HEK293 (cell line): ENCODE results near the gene ABCA3.
A peak's percentile ranks its signal among the peaks of the same experiment; 100 is the strongest.

ENCODE experiments used
- CTCF ChIA-PET: fragments of 350-600 bp; formaldehyde crosslinking; extraction: SDS; loops from one replicate; lab custom pipeline; 2021; ENCODE audit warnings: antibody characterized with exemption; lab: Yijun Ruan, JAX
- POLR2A ChIA-PET: fragments of 300-600 bp; formaldehyde crosslinking; extraction: SDS; loops from one replicate; lab custom pipeline; 2020; ENCODE audit warnings: antibody characterized with exemption, inconsistent platforms; lab: Yijun Ruan, JAX
- H3K27ac ChIP-seq: fragments of 200-500 bp; sonication (Bioruptor generic); 2 replicates; pipeline ENCODE4 v1.5.1; 2014; ENCODE audit warnings: low read depth, low read length, control low read depth, inconsistent platforms; ENCODE audit errors: extremely low read depth
- H3K36me3 ChIP-seq, 2 experiments: fragments of 200-500 bp in 1 of 2; sonication (Bioruptor generic) in 1 of 2; 1 replicate in 1 of 2; 2 replicates in 1 of 2; pipeline ENCODE4 v1.5.1; 2014 to 2017; ENCODE audit warnings: inconsistent platforms in 2 of 2, low read length in 2 of 2; ENCODE audit not compliant: control insufficient read depth in 2 of 2, insufficient read depth in 1 of 2
- H3K4me1 ChIP-seq: fragments of 200-500 bp; sonication (Bioruptor generic); 2 replicates; pipeline ENCODE4 v1.5.1; 2014; ENCODE audit warnings: mild to moderate bottlenecking, low read length, inconsistent platforms; ENCODE audit not compliant: control insufficient read depth, insufficient read depth
- H3K4me3 ChIP-seq: 2 replicates; pipeline ENCODE4 v1.5.1; 2011; ENCODE audit warnings: low read depth, mild to moderate bottlenecking, control low read depth, low read length, moderate library complexity
- H3K9me3 ChIP-seq: fragments of 200-500 bp; sonication (Bioruptor generic); 2 replicates; pipeline ENCODE4 v1.5.1; 2014; ENCODE audit warnings: low read depth, low read length, inconsistent platforms; ENCODE audit not compliant: control insufficient read depth, insufficient read depth
- SCRT1 ChIP-seq: fragments of 450-650 bp; formaldehyde crosslinking; IDR thresholded peaks from 2 replicates; pipeline ENCODE4 v1.5.1; 2016; ENCODE audit warnings: missing biosample characterization, missing genetic modification characterization, borderline replicate concordance
- SP7 ChIP-seq: fragments of 450-650 bp; formaldehyde crosslinking; IDR thresholded peaks from 2 replicates; pipeline ENCODE4 v1.5.1; 2016; ENCODE audit warnings: missing biosample characterization, missing genetic modification characterization
- YY1 ChIP-seq: fragments of 450-650 bp; formaldehyde crosslinking; IDR thresholded peaks from 2 replicates; pipeline ENCODE4 v1.5.1; 2018; ENCODE audit warnings: missing biosample characterization, missing genetic modification characterization
- ZFHX2 ChIP-seq: fragments of 450-650 bp; formaldehyde crosslinking; conservative IDR thresholded peaks from 2 replicates; pipeline ENCODE4 v1.5.1; 2016; ENCODE audit warnings: missing biosample characterization, missing genetic modification characterization
- ZFP3 ChIP-seq: fragments of 450-650 bp; formaldehyde crosslinking; IDR thresholded peaks from 2 replicates; pipeline ENCODE4 v1.5.1; 2016; ENCODE audit warnings: low read depth, missing biosample characterization, missing genetic modification characterization
- ZFP41 ChIP-seq: fragments of 450-650 bp; formaldehyde crosslinking; IDR thresholded peaks from 2 replicates; pipeline ENCODE4 v1.5.1; 2016; ENCODE audit warnings: missing biosample characterization, missing genetic modification characterization, borderline replicate concordance
- ZNF112 ChIP-seq: fragments of 450-650 bp; formaldehyde crosslinking; IDR thresholded peaks from 2 replicates; pipeline ENCODE4 v1.5.0; 2017; ENCODE audit warnings: missing biosample characterization, missing genetic modification characterization
- ZNF133 ChIP-seq: fragments of 450-650 bp; formaldehyde crosslinking; IDR thresholded peaks from 2 replicates; pipeline ENCODE4 v1.5.1; 2016; ENCODE audit warnings: missing biosample characterization, missing genetic modification characterization
- ZNF23 ChIP-seq: fragments of 450-650 bp; formaldehyde crosslinking; IDR thresholded peaks from 2 replicates; pipeline ENCODE4 v1.5.1; 2016; ENCODE audit warnings: missing biosample characterization, missing genetic modification characterization, borderline replicate concordance
- ZNF391 ChIP-seq: fragments of 450-650 bp; formaldehyde crosslinking; IDR thresholded peaks from 2 replicates; pipeline ENCODE4 v1.5.1; 2016; ENCODE audit warnings: low read depth, missing biosample characterization, missing genetic modification characterization, borderline replicate concordance
- ZNF398 ChIP-seq: fragments of 450-650 bp; formaldehyde crosslinking; IDR thresholded peaks from 2 replicates; pipeline ENCODE4 v1.5.1; 2017; ENCODE audit warnings: missing biosample characterization, missing genetic modification characterization
- ZNF423 ChIP-seq: fragments of 450-650 bp; formaldehyde crosslinking; IDR thresholded peaks from 2 replicates; pipeline ENCODE4 v1.5.1; 2016; ENCODE audit warnings: missing biosample characterization, missing genetic modification characterization
- ZNF501 ChIP-seq: fragments of 450-650 bp; formaldehyde crosslinking; IDR thresholded peaks from 2 replicates; pipeline ENCODE4 v1.5.1; 2016; ENCODE audit warnings: missing biosample characterization, missing genetic modification characterization
- ZNF558 ChIP-seq: fragments of 450-650 bp; formaldehyde crosslinking; IDR thresholded peaks from 2 replicates; pipeline ENCODE4 v1.5.1; 2016; ENCODE audit warnings: missing biosample characterization, missing genetic modification characterization
- ZNF837 ChIP-seq: fragments of 450-650 bp; formaldehyde crosslinking; IDR thresholded peaks from 2 replicates; pipeline ENCODE4 v1.5.1; 2016; ENCODE audit warnings: missing biosample characterization, missing genetic modification characterization
- TF ChIP-seq, protein P1 (sequence below): fragments of 450-650 bp; formaldehyde crosslinking; IDR thresholded peaks from 2 replicates; pipeline ENCODE4 v1.5.1; 2017; ENCODE audit warnings: missing biosample characterization, missing genetic modification characterization

ABCA3 gene

GRCh38 chr16:2361129-2361528, 20.6 kb upstream of the ABCA3 start (continued):
- TF ChIP-seq SP7 (tag by site-specific recombination): peak; percentile 85

GRCh38 chr16:2359919-2360318, 19.4 kb upstream of the ABCA3 start:
- no peak for TF ChIP-seq SCRT1 (tag by site-specific recombination)
- TF ChIP-seq ZNF23: no peak
- no peak for TF ChIP-seq ZFHX2 (tag by site-specific recombination)
- TF ChIP-seq ZFP3 (tag by site-specific recombination): no peak
- TF ChIP-seq ZNF398: no peak
- TF ChIP-seq ZNF423 (tag by site-specific recombination): no peak
- TF ChIP-seq ZFP41 (tag by site-specific recombination): no peak
- TF ChIP-seq, protein P1, sequence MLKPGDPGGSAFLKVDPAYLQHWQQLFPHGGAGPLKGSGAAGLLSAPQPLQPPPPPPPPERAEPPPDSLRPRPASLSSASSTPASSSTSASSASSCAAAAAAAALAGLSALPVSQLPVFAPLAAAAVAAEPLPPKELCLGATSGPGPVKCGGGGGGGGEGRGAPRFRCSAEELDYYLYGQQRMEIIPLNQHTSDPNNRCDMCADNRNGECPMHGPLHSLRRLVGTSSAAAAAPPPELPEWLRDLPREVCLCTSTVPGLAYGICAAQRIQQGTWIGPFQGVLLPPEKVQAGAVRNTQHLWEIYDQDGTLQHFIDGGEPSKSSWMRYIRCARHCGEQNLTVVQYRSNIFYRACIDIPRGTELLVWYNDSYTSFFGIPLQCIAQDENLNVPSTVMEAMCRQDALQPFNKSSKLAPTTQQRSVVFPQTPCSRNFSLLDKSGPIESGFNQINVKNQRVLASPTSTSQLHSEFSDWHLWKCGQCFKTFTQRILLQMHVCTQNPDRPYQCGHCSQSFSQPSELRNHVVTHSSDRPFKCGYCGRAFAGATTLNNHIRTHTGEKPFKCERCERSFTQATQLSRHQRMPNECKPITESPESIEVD (tag by site-specific recombination): no peak
- no peak for TF ChIP-seq ZNF391
- no peak for TF ChIP-seq ZNF837 (tag by site-specific recombination)
- TF ChIP-seq YY1 (tag by site-specific recombination): no peak
- TF ChIP-seq, all 188 proteins: peak for 0
- Histone ChIP-seq H3K4me3 (no peak overlapping the region), H3K27ac (no peak overlapping the region), H3K36me3 (no peaks in the 10 kb centered on the region), H3K4me1 (peaks cover under 1% of the 10 kb centered on the region; the same call in 1 of the 2 replicates), H3K9me3 (no peaks in the 10 kb centered on the region)
- CTCF ChIA-PET: no interaction called here
- POLR2A ChIA-PET: no interaction called here

GRCh38 chr16:2358811-2359210, 18.3 kb upstream of the ABCA3 start:
- Histone ChIP-seq H3K9me3 (no peaks in the 10 kb centered on the region), H3K4me3 (no peak overlapping the region), H3K36me3 (no peaks in the 10 kb centered on the region), H3K27ac (no peak overlapping the region)
- ChIA-PET CTCF (interaction anchor here (0.7 kb wide), 1 partner anchor 18 kb away, joined by 3 read pairs; the partner anchor contains the start of gene ABCA3), POLR2A (interaction anchor here (0.7 kb wide), 1 partner anchor 161 kb away, joined by 3 read pairs; the partner anchor contains the start of gene AMDHD2)
- no peak for TF ChIP-seq ZNF112
- TF ChIP-seq ZNF133: no peak
- TF ChIP-seq, all 188 proteins: peak for 0
- no peaks in the 10 kb centered on the region for H3K4me1 ChIP-seq

DNA sequence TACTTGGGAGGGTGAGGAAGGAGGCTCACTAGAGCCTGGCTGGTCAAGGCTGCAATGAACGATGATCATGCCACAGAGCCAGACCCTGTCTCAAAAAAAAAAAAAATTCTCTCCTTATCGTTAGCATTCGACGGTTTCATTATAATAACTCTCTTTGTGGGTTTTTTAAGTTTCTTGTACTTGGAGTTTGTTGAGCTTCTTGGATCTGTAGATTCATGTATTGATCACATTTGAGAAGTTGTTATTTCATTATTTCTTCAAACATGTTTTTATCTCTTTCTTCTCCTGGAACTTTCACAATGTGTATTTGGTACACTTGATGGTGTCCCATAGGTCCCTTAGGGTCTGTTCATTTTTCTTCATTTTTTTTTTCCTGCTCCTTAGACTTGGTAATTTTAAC, 16.8 kb upstream of the ABCA3 start:
- no peaks in the 10 kb centered on the region for H3K9me3 ChIP-seq
- no peaks in the 10 kb centered on the region for H3K36me3 ChIP-seq
- ChIA-PET POLR2A (interaction anchor here (0.6 kb wide), 1 partner anchor 396 kb away, joined by 4 read pairs; no protein-coding TSS in a partner anchor), CTCF (interaction anchor here (0.6 kb wide), 1 partner anchor 203 kb away, joined by 4 read pairs; no protein-coding TSS in a partner anchor)
- H3K27ac ChIP-seq: no peak overlapping the region
- no peak overlapping the region for H3K4me3 ChIP-seq
- H3K4me1 ChIP-seq: no peaks in the 10 kb centered on the region
- TF ChIP-seq ZNF558 (tag by site-specific recombination) (peak; percentile 98), ZNF501 (tag by site-specific recombination) (no peak)
